Glomerular visceral epithelial cell (primary cell): ENCODE measurements around the gene PDE4D.
"Not testable (repeated sequence)": the region's sequence is repeated elsewhere in the genome, so short reads cannot be mapped to it uniquely, and the experiment has no call there.

Experiments
- DNase-seq: peaks from one replicate; pipeline ENCODE4 v3.0.0-alpha.2; 2016; ENCODE audit errors: extremely low spot score

Gene PDE4D

GRCh38 chr5:59005934-59006701 is 887.4 kb downstream of the PDE4D start:
- DNase-seq: no peak

GRCh38 chr5:59003641-59004040 is 889.9 kb downstream of the PDE4D start:
- no peak for DNase-seq

DNA sequence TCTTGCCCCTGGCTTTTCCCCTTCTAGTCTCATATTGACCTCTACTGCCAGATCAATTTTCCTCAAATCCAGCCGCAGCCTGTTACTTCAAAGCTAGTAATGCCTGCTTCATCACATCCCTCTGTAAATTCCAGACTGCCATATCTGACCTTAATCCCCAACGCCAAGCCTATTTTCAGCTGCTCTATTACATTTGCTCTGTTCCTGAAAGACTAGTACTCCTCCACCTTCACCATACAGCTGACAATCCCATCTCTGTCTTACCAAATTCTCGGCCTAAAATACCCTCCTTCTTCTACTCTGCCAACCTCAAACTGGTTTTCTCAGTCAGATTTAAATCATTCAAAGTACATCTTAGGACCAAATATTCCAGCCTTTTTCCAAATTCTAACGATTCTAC is 890.4 kb downstream of the PDE4D start:
- DNase-seq: no peak

DNA sequence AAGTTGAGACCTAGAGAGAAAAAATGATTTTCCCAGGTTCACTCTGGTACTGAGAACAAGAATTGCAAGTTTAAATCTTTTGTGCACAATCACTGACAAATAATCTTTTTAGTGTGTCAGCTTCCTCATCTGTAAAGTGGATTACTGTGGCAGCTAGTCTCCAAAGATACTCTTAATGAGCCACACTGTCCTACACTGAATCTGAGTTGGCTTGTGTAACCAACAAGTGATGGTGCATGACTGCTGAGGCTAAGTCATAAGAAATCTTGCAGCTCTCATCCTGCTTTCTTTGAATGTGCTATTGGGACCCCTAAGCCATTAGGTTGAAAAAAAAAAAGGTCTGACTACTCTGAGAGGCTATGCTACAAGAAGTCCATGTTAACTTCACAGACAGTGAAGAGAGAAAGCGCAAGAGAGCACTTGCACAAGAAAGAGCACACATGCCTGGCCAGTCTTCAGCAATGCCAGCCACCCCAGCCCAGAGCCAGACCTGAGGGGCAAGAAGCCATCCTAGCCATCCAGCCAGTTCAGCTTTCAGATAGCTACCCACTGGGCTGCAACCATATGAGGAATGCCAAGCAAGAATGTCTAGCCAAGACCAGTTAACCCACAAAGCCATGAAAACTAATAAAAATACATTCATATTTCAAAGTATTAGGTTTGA is 891.2 kb downstream of the PDE4D start:
- no peak for DNase-seq

DNA sequence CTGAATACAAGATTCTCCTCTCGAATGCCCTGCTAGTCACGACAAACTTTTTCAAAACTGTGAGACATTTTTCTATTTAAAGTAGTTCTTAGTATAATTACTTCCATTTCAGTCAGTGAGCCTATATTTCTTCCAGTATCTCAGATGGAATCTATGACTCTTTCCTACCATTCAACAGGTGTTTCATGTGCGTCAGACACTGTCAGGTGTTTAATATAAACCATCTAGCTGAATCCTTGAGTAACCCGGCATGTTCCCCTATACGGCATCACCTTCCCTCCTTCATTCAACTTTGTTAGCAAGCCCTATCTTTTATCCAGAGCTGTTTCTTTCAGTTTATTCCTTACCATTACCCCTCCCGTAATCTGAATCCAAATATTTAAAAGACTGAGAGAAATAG is 891.8 kb downstream of the PDE4D start:
- DNase-seq: no peak

DNA sequence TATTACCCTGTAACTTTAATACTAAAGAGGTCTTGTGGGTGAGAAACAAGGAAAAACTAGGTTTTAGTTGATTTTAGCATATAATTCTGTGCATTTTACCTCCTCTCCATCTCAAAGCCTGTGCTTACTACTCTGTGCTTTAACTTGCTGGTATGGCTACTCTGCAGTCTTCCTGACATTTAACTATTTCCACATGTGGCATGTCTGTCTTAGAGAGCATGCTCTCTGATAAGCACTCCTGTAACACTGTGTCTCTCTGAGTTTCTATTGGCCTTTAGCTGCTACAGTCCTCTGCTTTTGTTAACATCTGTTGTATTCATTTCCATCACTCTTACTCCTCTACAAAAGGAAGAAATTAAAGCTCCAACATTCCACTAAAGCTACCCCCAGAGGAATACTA is 892.4 kb downstream of the PDE4D start:
- no peak for DNase-seq

GRCh38 chr5:59000211-59000610 is 893.3 kb downstream of the PDE4D start:
- no peak for DNase-seq

GRCh38 chr5:58999804-59000203 is 893.7 kb downstream of the PDE4D start:
- DNase-seq: no peak

DNA sequence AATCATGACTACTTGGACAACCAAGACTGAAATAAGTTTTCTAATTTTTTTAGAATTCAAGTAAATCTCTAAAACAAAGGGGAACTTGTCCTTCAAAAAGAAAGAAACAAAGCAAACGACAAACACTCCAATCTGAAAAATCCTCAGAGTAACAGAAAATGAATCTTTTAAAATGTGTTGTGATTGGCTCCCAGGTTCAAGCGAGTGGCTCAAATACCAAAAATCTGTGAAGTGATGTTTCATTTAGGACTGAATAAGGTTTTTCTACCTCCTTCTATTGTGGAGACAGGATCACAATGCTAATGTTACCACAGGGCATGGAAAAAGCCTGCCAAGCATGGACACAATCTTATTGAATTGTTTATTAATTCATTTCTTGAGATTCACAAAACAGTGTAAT is 895.0 kb downstream of the PDE4D start:
- DNase-seq: no peak

DNA sequence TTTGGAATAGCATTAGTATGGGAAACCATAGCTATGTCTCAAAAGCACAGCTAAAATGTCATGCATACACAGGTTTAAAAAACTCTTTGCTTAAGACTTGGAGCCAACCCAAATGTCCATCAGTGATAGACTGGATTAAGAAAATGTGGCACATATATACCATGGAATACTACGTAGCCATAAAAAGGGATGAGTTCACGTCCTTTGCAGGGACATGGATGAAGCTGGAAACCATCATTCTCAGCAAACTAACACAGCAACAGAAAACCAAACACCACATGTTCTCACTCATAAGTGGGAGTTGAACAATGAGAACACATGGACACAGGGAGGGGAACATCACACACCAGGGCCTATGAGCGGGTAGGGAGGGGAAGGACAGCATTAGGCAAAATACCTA is 897.7 kb downstream of the PDE4D start:
- not testable (repeated sequence) for DNase-seq

DNA sequence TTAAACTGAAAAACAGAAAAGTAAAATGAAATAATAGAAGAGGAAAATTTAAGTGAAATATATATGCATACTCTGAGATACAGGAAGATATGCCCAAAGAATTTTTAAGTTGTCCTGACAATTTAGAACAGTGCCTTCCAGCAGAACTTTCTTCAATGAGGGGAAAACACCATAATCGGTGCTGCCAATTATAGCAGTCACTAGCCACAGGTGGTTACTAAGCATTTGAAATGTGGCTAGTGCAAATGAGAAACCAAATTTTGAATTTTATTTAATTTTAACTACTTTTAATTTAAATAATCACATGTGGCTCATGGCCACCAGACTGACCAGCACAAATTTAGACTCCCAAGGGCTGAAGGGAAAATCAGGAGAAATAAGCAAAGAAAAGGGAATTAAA is 900.1 kb downstream of the PDE4D start:
- no peak for DNase-seq

DNA sequence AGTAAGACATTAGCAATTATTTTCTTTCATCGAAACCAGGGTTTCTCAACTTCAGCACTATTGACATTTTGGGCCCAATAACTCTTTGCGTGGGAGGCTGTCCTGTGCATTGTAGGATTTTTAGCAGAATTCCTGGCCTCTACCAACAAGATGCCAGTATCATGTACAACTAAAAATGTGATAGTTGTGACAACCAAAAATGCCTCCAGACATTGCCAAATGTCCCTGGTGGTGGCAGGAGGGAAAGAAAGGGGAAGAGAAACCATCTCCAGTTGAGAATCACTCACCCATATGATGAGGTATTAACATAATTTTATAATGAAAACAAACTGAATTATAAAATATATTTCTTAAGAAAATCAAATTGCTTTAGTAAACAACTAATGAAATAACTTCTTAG is 904.6 kb downstream of the PDE4D start:
- DNase-seq: no peak

- no peak for DNase-seq
Measured at GRCh38 chr5:58987193-58987592, 906.3 kb downstream of the PDE4D start.

- DNase-seq: no peak
Measured at GRCh38 chr5:58986281-58986680, 907.2 kb downstream of the PDE4D start.

DNA sequence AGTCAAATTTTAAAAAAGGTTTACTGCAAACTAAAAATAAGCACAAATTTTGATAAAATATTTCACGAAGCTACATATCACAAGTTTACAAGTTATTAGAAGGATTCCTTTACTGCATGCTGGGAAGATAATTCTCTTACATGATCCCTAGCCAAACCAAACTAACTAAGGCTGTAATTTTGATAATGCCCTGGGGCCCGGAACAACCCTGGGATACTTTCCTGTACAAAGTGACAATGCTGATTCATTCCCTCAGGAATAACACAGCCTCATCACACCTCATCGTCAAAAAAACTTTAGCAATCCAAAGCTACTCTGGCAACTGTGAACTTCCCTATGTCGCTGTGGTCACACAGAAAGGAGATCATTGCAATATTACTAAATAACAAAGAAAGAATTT is 907.8 kb downstream of the PDE4D start:
- no peak for DNase-seq

GRCh38 chr5:58985311-58985710 is 908.2 kb downstream of the PDE4D start:
- DNase-seq: no peak

DNA sequence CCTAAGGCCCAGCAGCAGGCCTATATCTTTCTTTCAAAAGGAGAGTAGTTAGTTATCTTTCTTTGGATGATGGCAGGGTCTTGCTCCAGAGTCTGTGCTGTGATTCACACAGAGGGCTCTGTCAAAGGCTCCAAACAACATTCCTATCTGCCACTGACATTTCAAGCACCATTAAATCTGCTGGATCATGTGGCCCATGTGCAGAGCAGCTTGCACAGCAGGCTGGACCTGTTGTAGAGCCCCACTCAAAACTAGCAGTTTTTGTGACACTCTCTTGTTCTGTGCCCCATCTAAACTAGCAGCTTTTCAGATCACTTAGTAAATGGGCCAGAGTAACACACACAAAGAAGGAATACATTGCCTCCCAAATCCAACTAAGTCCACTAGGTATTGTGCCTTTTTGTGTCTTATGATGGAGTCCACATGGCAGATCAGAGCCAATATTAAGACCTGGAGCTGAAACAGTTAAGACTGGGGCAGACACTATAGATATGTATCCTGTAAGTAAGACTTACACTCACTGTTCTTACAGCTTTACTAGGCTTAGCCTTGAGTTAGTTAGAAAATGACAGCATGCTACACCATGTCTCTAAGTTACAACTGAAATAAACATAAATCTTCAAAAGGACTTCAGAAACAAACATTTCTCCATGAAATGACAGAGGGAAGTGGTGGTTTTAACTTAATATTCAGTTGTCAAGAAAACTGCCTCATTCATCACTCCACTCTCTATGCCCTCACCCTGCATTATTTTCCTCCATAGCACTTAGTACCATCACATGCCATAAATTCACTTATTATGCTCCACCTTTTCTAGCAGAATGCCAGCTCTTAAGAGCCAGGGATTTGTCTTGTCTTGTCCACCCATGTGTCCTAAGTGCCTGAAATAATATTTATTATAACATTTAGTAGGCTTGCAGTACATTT is 909.7 kb downstream of the PDE4D start:
- peak; percentile 61 for DNase-seq

DNA sequence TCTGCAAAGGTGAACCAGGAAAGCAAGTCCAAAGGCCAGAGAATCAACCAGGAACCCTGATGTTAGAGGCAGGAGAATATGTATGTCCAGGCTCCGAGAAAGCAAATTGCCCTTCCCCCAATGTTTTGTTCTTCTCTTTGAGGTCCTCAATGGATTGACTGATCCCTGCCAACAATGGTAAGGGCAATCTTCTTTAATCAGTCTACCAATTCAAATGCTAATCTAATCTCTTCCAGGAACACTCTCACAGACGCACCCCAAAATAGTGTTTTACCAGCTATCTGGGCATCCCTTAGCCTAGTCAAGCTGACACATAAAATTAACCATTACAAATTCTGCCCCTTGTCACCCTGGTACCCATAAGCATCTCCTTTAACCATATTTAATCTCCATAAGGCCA is 912.6 kb downstream of the PDE4D start:
- no peak for DNase-seq

DNA sequence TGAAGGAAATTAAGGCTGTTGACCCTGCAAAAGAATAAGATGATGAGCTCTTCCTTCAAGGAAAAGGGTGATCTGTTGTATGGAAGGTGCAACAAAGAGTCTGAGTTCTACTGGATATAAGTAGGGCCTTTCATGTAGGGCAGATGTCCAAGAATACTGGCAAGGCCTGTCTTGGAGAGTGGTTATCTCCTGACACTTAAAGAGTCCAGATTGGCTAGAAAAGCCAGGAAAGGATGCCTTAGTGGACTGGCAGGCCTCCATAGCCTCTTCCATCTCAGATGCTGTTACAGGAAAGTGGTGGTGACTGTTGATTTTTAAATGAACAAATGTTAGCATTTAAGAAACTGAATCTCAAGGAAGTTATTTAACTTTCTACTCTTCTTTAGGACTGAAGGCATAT is 914.4 kb downstream of the PDE4D start:
- no peak for DNase-seq

DNA sequence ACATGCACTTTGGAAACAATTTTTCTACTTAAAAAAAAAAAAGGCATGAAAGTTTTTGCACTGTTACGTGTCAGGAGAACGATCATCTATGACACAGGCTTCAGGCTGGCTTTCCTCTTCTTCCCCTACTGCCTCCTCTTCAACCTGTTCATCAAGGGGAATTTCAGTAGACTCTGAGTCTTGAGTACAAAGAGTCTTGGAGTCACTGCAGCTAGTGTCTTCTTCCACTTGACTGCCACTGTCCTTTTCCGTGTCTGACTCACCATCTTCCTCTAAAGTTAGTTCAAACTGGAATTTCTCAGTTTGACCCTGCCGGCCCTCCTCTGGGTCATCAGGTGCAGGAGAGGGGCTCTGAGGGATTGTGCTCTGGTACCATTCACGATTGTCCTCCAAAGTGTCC is 918.9 kb downstream of the PDE4D start:
- no peak for DNase-seq

DNA sequence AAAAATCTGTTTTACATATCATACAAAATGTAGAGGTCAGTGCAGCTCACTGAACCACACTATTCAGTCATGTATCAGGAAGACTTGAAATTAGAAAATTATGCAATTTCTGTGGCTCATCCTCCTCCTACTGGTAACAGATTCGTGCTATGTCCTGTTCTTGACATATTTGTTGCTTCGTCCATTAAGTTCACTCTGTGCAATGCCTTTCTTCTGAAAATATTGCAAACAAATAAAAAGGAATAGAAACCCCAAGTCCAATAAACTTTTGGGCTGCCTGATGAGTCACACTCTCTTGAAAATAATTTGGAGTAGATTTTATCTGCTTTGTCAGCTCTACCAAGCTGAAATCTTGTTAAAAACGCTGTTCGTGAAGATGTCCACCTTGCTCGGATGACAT is 919.4 kb downstream of the PDE4D start:
- DNase-seq: no peak

DNA sequence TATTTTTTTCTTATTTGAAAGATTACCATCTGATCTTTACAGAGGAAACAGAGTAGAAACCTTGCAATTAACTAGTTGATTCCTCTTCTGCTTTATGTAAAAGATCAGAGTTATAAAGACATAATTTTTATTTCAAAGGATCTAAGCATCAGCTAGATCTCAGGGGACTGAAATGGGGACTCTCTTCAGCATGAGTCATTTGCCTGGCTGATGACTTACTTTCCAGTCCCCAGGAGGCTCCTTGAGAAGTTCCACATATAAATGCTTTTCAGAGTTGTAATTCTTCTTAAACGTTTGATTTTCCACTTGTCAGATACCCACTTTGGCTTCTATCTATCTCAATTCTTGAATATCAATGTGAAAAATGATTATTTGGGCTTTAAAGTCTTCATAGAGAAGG is 921.2 kb downstream of the PDE4D start:
- DNase-seq: peak; percentile 22

- DNase-seq: no peak
Measured at GRCh38 chr5:58970766-58971165, 922.8 kb downstream of the PDE4D start.
